Gastroesophageal sphincter (tissue), 4 donors: Measurements from ENCODE around the gene RNF125. TPM values are rescaled to one million over a fixed set of nuclear protein-coding genes. Genes with fewer than 3 reads are reported as not detected.

Experiments used
- ATAC-seq: fragments of 150-250 bp; one replicate; pipeline ENCODE4 v1.9.1; 2016; ENCODE audit warnings: mild to moderate bottlenecking, moderate library complexity
- H3K27ac ChIP-seq, 4 donors: fragments of 200-600 bp; sonication (generic) in 3 of 4; 1 replicate in 3 of 4; 2 replicates in 1 of 4; pipeline ENCODE4 v1.5.1; 2016 to 2019
- H3K27me3 ChIP-seq: fragments of 200-600 bp; sonication (generic); one replicate; pipeline ENCODE4 v1.5.1; 2019
- H3K36me3 ChIP-seq, 2 donors: fragments of 200-600 bp; sonication (generic); one replicate each; pipeline ENCODE4 v1.5.1; 2019; ENCODE audit warnings: control low read depth in 1 of 2
- H3K4me1 ChIP-seq, 3 donors: fragments of 200-600 bp; sonication (generic); 1 replicate in 2 of 3; 2 replicates in 1 of 3; pipeline ENCODE4 v1.5.1; 2016 to 2019; ENCODE audit warnings: control low read depth in 2 of 3
- H3K4me3 ChIP-seq, 2 donors: fragments of 200-600 bp; sonication (generic); one replicate each; pipeline ENCODE4 v1.5.1; 2019; ENCODE audit warnings: mild to moderate bottlenecking in 1 of 2, moderate library complexity in 1 of 2
- H3K9me3 ChIP-seq, 3 donors: fragments of 200-600 bp; sonication (generic); one replicate each; pipeline ENCODE4 v1.5.1; 2017 to 2019; ENCODE audit warnings: control low read depth in 2 of 3
- EP300 ChIP-seq: sonication (generic); formaldehyde crosslinking; IDR thresholded peaks from one replicate; pipeline ENCODE4 v1.6.1; 2017; ENCODE audit warnings: antibody characterized with exemption, mild to moderate bottlenecking
- POLR2A ChIP-seq, 2 donors: fragments of 450-650 bp; IDR thresholded peaks; one replicate each; pipeline ENCODE4 v1.6.1; 2017; ENCODE audit warnings: antibody characterized with exemption in 2 of 2, mild to moderate bottlenecking in 2 of 2, moderate library complexity in 1 of 2
- POLR2AphosphoS5 ChIP-seq: sonication (generic); formaldehyde crosslinking; IDR thresholded peaks from one replicate; pipeline ENCODE4 v1.6.1; 2017; ENCODE audit warnings: antibody characterized with exemption
- WGBS, 2 donors: methylation state at CpG; one replicate each; pipeline ENCODE4 v1.1.5; 2018; ENCODE audit warnings: low coverage in 1 of 2; 5-methylcytosine and 5-hydroxymethylcytosine counted together
- total RNA-seq, 4 donors: library from RNA; depleted of rRNA; stranded (reverse); fragments of >200 nt; gene quantifications; one replicate each; pipeline ENCODE4 v1.1.0, GENCODE V29; 2016
- TF ChIP-seq, protein P1 (sequence below), 4 experiments: fragments of 200-600 bp in 2 of 4; fragments of 450-650 bp in 2 of 4; sonication (generic) in 1 of 4; IDR thresholded peaks; one replicate each; pipeline ENCODE4 v1.5.1; 2017 to 2019; ENCODE audit warnings: antibody characterized with exemption in 4 of 4, mild to moderate bottlenecking in 2 of 4, moderate library complexity in 2 of 4

The RNF125 gene
- total RNA-seq, 4 donors from 2014 or later: 1.7 to 5.2 (median 3.1) TPM

DNA sequence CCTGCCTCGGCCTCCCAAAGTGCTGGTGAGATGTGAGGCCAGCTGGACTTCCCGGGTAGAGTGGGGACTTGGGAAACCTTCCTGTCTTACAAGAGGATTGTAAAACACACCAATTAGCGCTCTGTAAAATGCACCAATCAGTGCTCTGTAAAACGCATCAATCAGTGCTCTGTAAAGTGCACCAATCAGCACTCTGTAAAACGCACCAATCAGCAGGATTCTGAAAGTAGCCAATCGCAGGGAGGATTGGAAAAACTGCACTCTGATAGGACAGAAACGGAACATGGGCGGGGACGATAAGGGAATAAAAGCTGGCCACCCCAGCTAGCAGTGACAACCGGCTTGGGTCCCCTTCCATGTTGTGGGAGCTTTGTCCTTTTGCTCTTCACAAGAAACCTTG, 19.0 kb downstream of the RNF125 start:
- Histone ChIP-seq H3K36me3 (peaks cover 0 to 20% of the 10 kb centered on the region in 2 donors), H3K9me3 (no peaks in the 10 kb centered on the region), H3K4me1 (no peaks in the 10 kb centered on the region), H3K27ac (no peak overlapping the region), H3K4me3 (no peak overlapping the region), H3K27me3 (no peaks in the 10 kb centered on the region)
- WGBS, 2 donors: 93 to 94% methylated on average over 4 to 10 of the region's 10 CpGs
- no peak for ATAC-seq
- TF ChIP-seq EP300: no peak
- TF ChIP-seq, protein P1, sequence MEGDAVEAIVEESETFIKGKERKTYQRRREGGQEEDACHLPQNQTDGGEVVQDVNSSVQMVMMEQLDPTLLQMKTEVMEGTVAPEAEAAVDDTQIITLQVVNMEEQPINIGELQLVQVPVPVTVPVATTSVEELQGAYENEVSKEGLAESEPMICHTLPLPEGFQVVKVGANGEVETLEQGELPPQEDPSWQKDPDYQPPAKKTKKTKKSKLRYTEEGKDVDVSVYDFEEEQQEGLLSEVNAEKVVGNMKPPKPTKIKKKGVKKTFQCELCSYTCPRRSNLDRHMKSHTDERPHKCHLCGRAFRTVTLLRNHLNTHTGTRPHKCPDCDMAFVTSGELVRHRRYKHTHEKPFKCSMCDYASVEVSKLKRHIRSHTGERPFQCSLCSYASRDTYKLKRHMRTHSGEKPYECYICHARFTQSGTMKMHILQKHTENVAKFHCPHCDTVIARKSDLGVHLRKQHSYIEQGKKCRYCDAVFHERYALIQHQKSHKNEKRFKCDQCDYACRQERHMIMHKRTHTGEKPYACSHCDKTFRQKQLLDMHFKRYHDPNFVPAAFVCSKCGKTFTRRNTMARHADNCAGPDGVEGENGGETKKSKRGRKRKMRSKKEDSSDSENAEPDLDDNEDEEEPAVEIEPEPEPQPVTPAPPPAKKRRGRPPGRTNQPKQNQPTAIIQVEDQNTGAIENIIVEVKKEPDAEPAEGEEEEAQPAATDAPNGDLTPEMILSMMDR (IDR thresholded peaks at IDR 0.05): no peak
- no peak for TF ChIP-seq POLR2A (IDR thresholded peaks at IDR 0.05)
- TF ChIP-seq POLR2AphosphoS5: no peak

DNA sequence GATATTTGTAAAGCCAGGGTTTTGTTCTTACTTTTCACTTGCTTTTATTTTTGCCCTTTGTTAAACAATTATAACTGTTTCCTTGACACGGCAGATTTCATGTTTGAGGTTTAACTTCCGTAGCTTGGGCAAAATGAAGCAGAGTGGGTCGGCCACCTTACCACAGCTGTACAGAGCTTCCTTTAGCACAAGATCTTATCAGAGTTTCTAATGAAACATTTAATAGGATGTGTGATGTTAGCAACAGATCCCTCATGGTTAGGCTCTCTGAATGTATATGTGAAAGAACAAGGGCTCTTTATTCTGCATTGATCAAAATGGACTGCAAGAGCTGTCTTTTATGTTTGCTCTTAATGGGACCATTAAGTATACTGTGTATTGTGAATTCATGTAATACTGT, 22.3 kb downstream of the RNF125 start:
- no peak overlapping the region for H3K4me3 ChIP-seq
- no peaks in the 10 kb centered on the region for H3K9me3 ChIP-seq
- 41 to 78% methylated on average over 3 of the region's 3 CpGs for WGBS, 2 donors
- TF ChIP-seq POLR2AphosphoS5: no peak
- TF ChIP-seq EP300: no peak
- TF ChIP-seq, protein P1 (IDR thresholded peaks at IDR 0.05): no peak
- no peak for TF ChIP-seq POLR2A (IDR thresholded peaks at IDR 0.05)
- H3K27ac ChIP-seq: no peak overlapping the region
- H3K27me3 ChIP-seq: no peaks in the 10 kb centered on the region
- H3K4me1 ChIP-seq: no peaks in the 10 kb centered on the region
- ATAC-seq: no peak
- H3K36me3 ChIP-seq: peaks cover 0 to 20% of the 10 kb centered on the region in 2 donors

DNA sequence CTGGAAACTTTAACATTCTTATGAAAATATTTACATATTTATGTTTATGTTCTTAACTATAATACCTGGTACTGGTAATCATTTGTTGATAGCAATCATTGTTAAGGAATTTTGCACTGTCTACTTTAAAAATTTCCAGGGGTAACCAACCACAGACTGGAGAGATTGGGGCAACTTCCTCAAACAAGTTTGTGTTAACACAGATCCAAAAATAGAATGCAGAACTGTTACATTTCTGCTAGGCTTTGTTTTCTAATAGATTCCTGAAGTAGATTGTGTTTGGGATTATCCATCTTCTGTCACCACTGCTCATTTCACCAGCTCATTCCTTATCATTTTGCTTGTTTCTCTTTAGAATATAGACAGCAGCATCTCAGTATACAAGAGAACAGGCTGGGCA, 23.7 kb downstream of the RNF125 start:
- no peak for TF ChIP-seq POLR2A (IDR thresholded peaks at IDR 0.05)
- TF ChIP-seq EP300: no peak
- TF ChIP-seq, protein P1 (IDR thresholded peaks at IDR 0.05): no peak
- no peak for TF ChIP-seq POLR2AphosphoS5
- Histone ChIP-seq H3K27me3 (no peaks in the 10 kb centered on the region), H3K4me3 (no peak overlapping the region), H3K9me3 (no peaks in the 10 kb centered on the region), H3K4me1 (no peaks in the 10 kb centered on the region), H3K27ac (no peak overlapping the region), H3K36me3 (peaks cover 0 to 20% of the 10 kb centered on the region in 2 donors)
- no peak for ATAC-seq

DNA sequence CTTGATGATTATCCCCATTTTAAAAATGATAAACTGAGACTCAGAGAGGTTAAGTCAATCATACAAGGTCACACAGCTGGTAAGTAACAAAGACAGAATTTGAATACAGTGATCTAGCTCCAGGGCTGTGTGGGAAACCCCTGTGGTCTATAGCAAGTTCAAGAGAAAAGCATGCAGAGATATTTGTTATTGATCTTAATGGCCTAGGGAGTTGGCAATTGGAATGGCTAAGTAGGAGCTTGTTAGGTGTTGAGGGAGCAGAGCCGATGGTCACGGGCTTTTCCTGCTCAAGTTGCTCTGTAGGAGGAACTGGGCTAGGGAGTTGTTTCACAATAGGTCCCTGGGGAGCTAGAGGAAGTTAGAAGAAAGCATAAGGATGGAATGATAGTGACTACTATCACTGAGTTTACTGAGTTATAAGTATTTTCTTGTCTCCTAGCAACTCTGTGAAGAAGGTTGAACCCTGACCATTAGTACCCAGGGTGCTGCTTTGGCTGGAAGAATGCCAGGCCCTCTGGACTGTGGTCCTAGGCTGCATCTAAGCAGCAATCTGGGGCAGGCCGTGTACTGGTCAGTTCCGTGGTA, 30.0 kb downstream of the RNF125 start:
- peak; percentile 86 for ATAC-seq
- Histone ChIP-seq H3K9me3 (no peaks in the 10 kb centered on the region), H3K4me3 (no peak overlapping the region), H3K36me3 (peaks cover 0 to 4% of the 10 kb centered on the region in 2 donors), H3K4me1 (peaks cover 0 to 11% (median 0%) of the 10 kb centered on the region in 3 donors), H3K27me3 (no peaks in the 10 kb centered on the region), H3K27ac (peak overlapping the region in 3 of 4 donors; percentile 24 to 56 (median 38))
- TF ChIP-seq, protein P1 (IDR thresholded peaks at IDR 0.05): no peak
- WGBS, 2 donors: 37 to 63% methylated on average over 2 of the region's 4 CpGs

DNA sequence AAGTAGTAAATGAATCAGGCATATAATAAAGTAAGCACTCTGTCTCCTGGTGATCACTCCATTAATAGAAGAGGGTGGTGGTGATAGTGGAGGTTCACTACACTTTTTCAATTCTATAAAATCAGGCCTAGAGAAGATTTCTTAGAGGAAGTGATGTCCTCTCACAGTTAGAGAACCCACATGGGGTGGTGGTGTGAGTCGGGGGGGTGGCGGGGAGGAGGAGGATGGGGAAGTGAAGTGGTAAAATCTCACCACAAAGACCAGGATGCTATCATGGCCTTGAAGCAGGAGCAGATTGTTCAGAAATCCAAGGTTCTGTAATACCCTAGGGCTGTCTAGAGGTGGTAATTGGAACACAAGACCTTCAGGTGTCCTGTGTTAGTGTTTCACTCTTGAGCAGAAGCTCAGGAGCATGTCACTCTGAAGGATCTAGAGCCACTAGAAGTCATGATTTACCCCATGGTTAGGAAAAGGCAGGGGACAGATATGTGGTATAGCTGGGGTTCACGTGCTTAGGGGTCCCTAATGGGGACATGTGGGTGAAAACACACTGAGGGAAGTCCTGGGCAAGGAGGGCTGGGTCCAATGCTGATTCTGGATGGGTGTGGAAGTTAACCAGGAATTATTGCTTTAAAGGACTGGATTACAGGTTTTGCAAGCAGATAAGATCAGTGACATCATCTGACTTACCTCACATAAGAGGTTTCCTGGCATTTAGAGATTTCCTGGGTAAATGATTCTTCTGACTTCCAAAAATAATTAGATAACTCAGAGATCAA, 31.0 kb downstream of the RNF125 start:
- peaks cover 0 to 11% (median 0%) of the 10 kb centered on the region in 3 donors for H3K4me1 ChIP-seq
- TF ChIP-seq, protein P1 (IDR thresholded peaks at IDR 0.05): no peak
- no peak for TF ChIP-seq POLR2A (IDR thresholded peaks at IDR 0.05)
- no peak for TF ChIP-seq EP300
- TF ChIP-seq POLR2AphosphoS5: no peak
- peak overlapping the region in 3 of 4 donors; percentile 24 to 56 (median 38) for H3K27ac ChIP-seq
- H3K9me3 ChIP-seq: no peaks in the 10 kb centered on the region
- no peak for ATAC-seq
- peaks cover 0 to 4% of the 10 kb centered on the region in 2 donors for H3K36me3 ChIP-seq
- WGBS, 2 donors: 63% methylated on average over 2 of the region's 3 CpGs; no CpG with 5 or more reads in 1 of the 2 donors
- H3K4me3 ChIP-seq: no peak overlapping the region
- H3K27me3 ChIP-seq: no peaks in the 10 kb centered on the region
